HG02840 (cell line): ENCODE data around the gene FHDC1.

Experiments
- ATAC-seq: cut with Tn5 transposase; IDR thresholded peaks from one replicate; pipeline ENCODE4 v1.9.1; 2021; ENCODE audit warnings: mild to moderate bottlenecking, moderate library complexity, moderate number of reproducible peaks; ENCODE audit not compliant: unreplicated experiment, low FRiP score

The FHDC1 gene

GRCh38 chr4:153025406-153025805 is 89.3 kb downstream of the FHDC1 start:
- ATAC-seq, result no peak

DNA sequence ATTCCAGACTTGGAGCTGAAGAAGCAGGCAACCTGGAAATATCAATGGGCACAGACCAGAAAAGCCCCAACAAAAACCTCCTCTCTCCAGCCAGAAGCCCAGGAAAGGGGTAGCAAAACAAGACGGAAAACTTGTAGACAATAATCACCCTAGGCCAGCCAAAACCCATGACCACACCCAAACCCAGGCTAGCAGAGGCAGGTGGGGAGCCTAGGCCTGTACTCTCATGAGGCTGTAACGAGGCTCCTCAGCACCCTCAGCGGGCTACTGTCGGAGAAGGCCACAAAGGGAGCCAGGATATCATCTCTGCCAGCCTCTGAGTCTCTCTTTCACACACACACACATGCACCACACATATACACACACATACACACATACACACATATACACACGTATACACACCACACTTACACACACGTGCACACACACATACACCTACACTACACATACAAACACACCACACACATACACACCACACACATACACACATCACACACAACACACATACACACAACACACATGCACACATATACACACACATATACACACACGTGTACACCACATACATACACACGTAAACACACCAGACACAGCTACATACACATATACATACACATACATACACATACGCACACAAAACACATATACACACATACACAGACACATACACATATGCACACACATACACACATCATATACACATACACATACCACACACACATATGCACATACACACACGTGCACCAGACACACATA is 90.6 kb downstream of the FHDC1 start:
- no peak for ATAC-seq

DNA sequence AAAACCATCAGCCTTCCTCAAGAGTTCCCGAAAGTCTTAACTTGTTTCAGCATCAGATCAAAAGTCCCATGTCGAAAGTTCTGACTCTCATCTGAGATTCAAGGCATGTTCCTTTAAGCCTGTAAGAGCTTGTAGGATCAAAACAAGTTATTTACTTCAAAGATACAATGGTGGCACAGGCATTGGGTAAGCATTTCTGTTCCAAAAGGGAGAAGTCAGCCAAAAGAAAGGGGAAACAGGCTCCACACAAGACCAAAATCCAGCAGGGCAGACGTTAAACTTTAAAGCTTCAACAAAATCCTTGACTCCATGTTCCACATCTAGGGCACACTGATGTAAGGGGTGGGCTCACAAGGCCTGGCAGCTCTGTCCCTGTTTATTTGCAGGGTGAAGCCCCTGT is 91.7 kb downstream of the FHDC1 start:
- no peak for ATAC-seq

DNA sequence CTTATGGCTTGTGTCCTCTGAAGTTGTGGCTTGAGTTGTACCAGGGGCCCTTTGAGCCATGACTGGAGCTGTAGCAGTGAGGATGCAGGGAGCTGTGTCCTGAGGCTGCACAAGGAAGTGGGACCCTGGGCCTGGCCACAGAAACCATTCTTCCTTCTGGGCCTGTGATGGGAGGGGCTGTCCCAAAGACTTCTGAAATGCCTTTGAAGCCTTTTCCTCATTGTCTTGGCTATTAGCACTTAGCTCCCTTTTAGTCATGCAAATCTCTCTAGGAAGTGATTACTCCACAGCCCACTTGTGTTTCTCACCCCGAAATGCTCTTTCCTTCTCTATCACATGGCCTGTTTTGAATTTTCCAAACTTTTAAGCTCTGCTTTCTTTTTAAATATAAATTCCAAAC is 92.4 kb downstream of the FHDC1 start:
- ATAC-seq, result no peak
